Thyroid gland (tissue), 4 donors: Measurements from ENCODE around the gene CPN2. TPM values are rescaled to one million over a fixed set of nuclear protein-coding genes. Genes with fewer than 3 reads are reported as not detected.

Experiments used
- DNase-seq, 2 donors: peaks; one replicate each; pipeline ENCODE4 v3.0.0-alpha.2; 2019
- H3K27ac ChIP-seq, 3 donors: fragments of 200-600 bp; sonication (generic); 1 replicate in 2 of 3; 2 replicates in 1 of 3; pipeline ENCODE4 v1.5.1; 2016 to 2019; ENCODE audit warnings: mild to moderate bottlenecking in 1 of 3, moderate library complexity in 1 of 3
- H3K27me3 ChIP-seq: fragments of 200-600 bp; sonication (generic); one replicate; pipeline ENCODE4 v1.5.1; 2019
- H3K36me3 ChIP-seq, 2 donors: fragments of 200-600 bp; sonication (generic); one replicate each; pipeline ENCODE4 v1.5.1; 2016 to 2019
- H3K4me1 ChIP-seq, 2 donors: fragments of 200-600 bp; sonication (generic); one replicate each; pipeline ENCODE4 v1.5.1; 2017 to 2019
- H3K4me3 ChIP-seq, 3 donors: fragments of 200-600 bp; sonication (generic); replicated peaks in 1 of 3; 1 replicate in 2 of 3; 2 replicates in 1 of 3; pipeline ENCODE4 v1.5.1; 2016; ENCODE audit warnings: mild to moderate bottlenecking in 1 of 3
- H3K9me3 ChIP-seq: fragments of 200-600 bp; sonication (generic); one replicate; pipeline ENCODE4 v1.5.1; 2017
- CTCF ChIP-seq, 6 experiments: fragments of 200-600 bp in 3 of 6; fragments of 450-650 bp in 3 of 6; sonication (generic) in 3 of 6; IDR thresholded peaks; one replicate each; pipeline ENCODE4 v1.5.1; 2016 to 2019; ENCODE audit warnings: antibody characterized with exemption in 6 of 6, mild to moderate bottlenecking in 2 of 6, inconsistent platforms in 1 of 6, moderate library complexity in 1 of 6
- POLR2A ChIP-seq, 2 donors: fragments of 450-650 bp; IDR thresholded peaks; one replicate each; pipeline ENCODE4 v1.6.1; 2017; ENCODE audit warnings: antibody characterized with exemption in 2 of 2, mild to moderate bottlenecking in 2 of 2, moderate library complexity in 1 of 2
- WGBS, 2 donors: methylation state at CpG; one replicate each; pipeline ENCODE4 v1.1.5; 2017; 5-methylcytosine and 5-hydroxymethylcytosine counted together
- intact Hi-C: fragments of 100-400 bp; cut with DNase I; formaldehyde crosslinking; loops from one replicate; pipeline ENCODE4 v1.15.1; 2023
- total RNA-seq, 4 donors: library from RNA; depleted of rRNA; stranded (reverse); fragments of >200 nt; gene quantifications; one replicate each; pipeline ENCODE4 v1.2.3, GENCODE V29; 2016

CPN2 gene
- total RNA-seq, 4 donors from 2014 or later: not detected

- DNase-seq: no peak
- intact Hi-C loops: no loop called here
Observed at GRCh38 chr3:194367992-194368841, 17.1 kb upstream of the CPN2 start.

GRCh38 chr3:194365978-194366490 lies 14.9 kb upstream of the CPN2 start:
- Histone ChIP-seq H3K4me3 (no peak overlapping the region), H3K36me3 (no peaks in the 10 kb centered on the region), H3K27me3 (no peaks in the 10 kb centered on the region), H3K9me3 (no peaks in the 10 kb centered on the region), H3K27ac (no peak overlapping the region), H3K4me1 (peaks cover 0 to 7% of the 10 kb centered on the region in 2 donors)
- TF ChIP-seq CTCF (IDR thresholded peaks at IDR 0.05) (no peak), POLR2A (IDR thresholded peaks at IDR 0.05) (no peak)
- intact Hi-C loops: no loop called here
- DNase-seq: no peak
- 75 to 78% methylated on average over 11 to 12 of the region's 12 CpGs for WGBS, 2 donors

More at GRCh38 chr3:194367992-194368841, 17.1 kb upstream of the CPN2 start:
- H3K4me3 ChIP-seq: no peak overlapping the region
- H3K27me3 ChIP-seq: no peaks in the 10 kb centered on the region
- H3K36me3 ChIP-seq: no peaks in the 10 kb centered on the region
- 77 to 81% methylated on average over 13 to 18 of the region's 18 CpGs for WGBS, 2 donors
- no peaks in the 10 kb centered on the region for H3K9me3 ChIP-seq
- H3K4me1 ChIP-seq: peaks cover 0 to 7% of the 10 kb centered on the region in 2 donors
- H3K27ac ChIP-seq: no peak overlapping the region
- TF ChIP-seq POLR2A (IDR thresholded peaks at IDR 0.05) (no peak), CTCF (IDR thresholded peaks at IDR 0.05) (no peak)

GRCh38 chr3:194365526-194365925 lies 14.4 kb upstream of the CPN2 start:
- intact Hi-C loops: no loop called here
- no peak for DNase-seq
- Histone ChIP-seq H3K27me3 (no peaks in the 10 kb centered on the region), H3K27ac (no peak overlapping the region), H3K4me1 (peaks cover 0 to 7% of the 10 kb centered on the region in 2 donors), H3K36me3 (no peaks in the 10 kb centered on the region), H3K9me3 (no peaks in the 10 kb centered on the region), H3K4me3 (no peak overlapping the region)
- 81 to 95% methylated on average over 3 to 6 of the region's 6 CpGs for WGBS, 2 donors
- TF ChIP-seq CTCF (IDR thresholded peaks at IDR 0.05) (no peak), POLR2A (IDR thresholded peaks at IDR 0.05) (no peak)

- TF ChIP-seq POLR2A (IDR thresholded peaks at IDR 0.05) (no peak), CTCF (IDR thresholded peaks at IDR 0.05) (no peak)
- H3K36me3 ChIP-seq: no peaks in the 10 kb centered on the region
- peak; percentile 39 to 54 for DNase-seq
- 54 to 64% methylated on average over 18 of the region's 20 CpGs for WGBS, 2 donors
- H3K4me1 ChIP-seq: peaks cover 0 to 6% of the 10 kb centered on the region in 2 donors
- H3K27me3 ChIP-seq: no peaks in the 10 kb centered on the region
- intact Hi-C loops: no loop called here
- H3K4me3 ChIP-seq: no peak overlapping the region
- no peaks in the 10 kb centered on the region for H3K9me3 ChIP-seq
- H3K27ac ChIP-seq: peak overlapping the region in 1 of 3 donors; percentile 8
Observed at GRCh38 chr3:194364652-194365434, 13.7 kb upstream of the CPN2 start.
